K562 (cell line): ENCODE measurements around the gene MANEAL. TPM values are rescaled to one million over a fixed set of nuclear protein-coding genes. Genes with fewer than 3 reads are reported as not detected.

ENCODE experiments used
- CAMTA2 ChIP-seq: fragments of 250-450 bp; sonication (Bioruptor Pico); conservative IDR thresholded peaks from 2 replicates; pipeline ENCODE4 v1.5.1; 2022
- GMEB1 ChIP-seq: fragments of 250-450 bp; sonication (Bioruptor Pico); IDR thresholded peaks from 2 replicates; pipeline ENCODE4 v1.4.0; 2020; ENCODE audit warnings: mild to moderate bottlenecking
- HDAC2 ChIP-seq: fragments of 450-650 bp; IDR thresholded peaks from 2 replicates; pipeline ENCODE4 v1.6.1; 2016; ENCODE audit warnings: mild to moderate bottlenecking
- HMGXB4 ChIP-seq: sonication (generic); formaldehyde crosslinking; IDR thresholded peaks from 2 replicates; pipeline ENCODE4 v1.8.1; 2023; ENCODE audit warnings: mild to moderate bottlenecking, missing genetic modification reagents
- KAT2B ChIP-seq: IDR thresholded peaks from one replicate; pipeline ENCODE4 v1.6.1; 2012; ENCODE audit warnings: low read depth, mild to moderate bottlenecking, control low read depth, inconsistent platforms, low read length, moderate library complexity
- MEF2A ChIP-seq: IDR thresholded peaks from 2 replicates; pipeline ENCODE4 v1.6.1; 2011; ENCODE audit warnings: low read depth, mild to moderate bottlenecking, low read length, moderate library complexity; ENCODE audit not compliant: control insufficient read depth
- MYC ChIP-seq, 2 experiments: fragments of 250-450 bp in 1 of 2; sonication (Bioruptor Pico) in 1 of 2; IDR thresholded peaks; 2 replicates each; pipeline versions ENCODE4 v1.5.1 to v1.6.1; 2012 to 2021; ENCODE audit warnings: low read depth in 2 of 2, borderline replicate concordance in 1 of 2, improper control_type of control experiment in 1 of 2, low read length in 1 of 2, mild to moderate bottlenecking in 1 of 2, moderate library complexity in 1 of 2
- MYNN ChIP-seq, 2 experiments: sonication (generic); formaldehyde crosslinking in 1 of 2; IDR thresholded peaks; 2 replicates each; pipeline versions ENCODE4 v1.5.0 to v1.6.1; 2016 to 2020; ENCODE audit warnings: antibody characterized with exemption in 1 of 2, missing genetic modification reagents in 1 of 2
- NR2C2 ChIP-seq, 2 experiments: fragments of 200-800 bp in 1 of 2; sonication (Bioruptor generic) in 1 of 2; sonication (generic) in 1 of 2; formaldehyde crosslinking in 1 of 2; IDR thresholded peaks; 2 replicates each; pipeline versions ENCODE4 v1.6.1 to v1.8.0; 2016 to 2022; ENCODE audit warnings: mild to moderate bottlenecking in 1 of 2, missing compliant biosample characterization in 1 of 2, missing genetic modification characterization in 1 of 2, missing genetic modification reagents in 1 of 2
- PML ChIP-seq: IDR thresholded peaks from 2 replicates; pipeline ENCODE4 v1.6.1; 2012; ENCODE audit warnings: low read length, inconsistent platforms
- POLR2AphosphoS2 ChIP-seq: IDR thresholded peaks from 2 replicates; pipeline ENCODE4 v1.6.1; 2012; ENCODE audit warnings: low read length, improper control_type of control experiment
- PYGO2 ChIP-seq: fragments of 450-650 bp; IDR thresholded peaks from 2 replicates; pipeline ENCODE4 v1.6.1; 2016; ENCODE audit warnings: mild to moderate bottlenecking, missing genetic modification characterization, moderate library complexity, missing compliant biosample characterization
- SP1 ChIP-seq: sonication (generic); formaldehyde crosslinking; IDR thresholded peaks from 2 replicates; pipeline ENCODE4 v1.8.1; 2022; ENCODE audit warnings: mild to moderate bottlenecking, missing genetic modification reagents
- ZBTB2 ChIP-seq: fragments of 450-650 bp; IDR thresholded peaks from 2 replicates; pipeline ENCODE4 v1.6.1; 2016; ENCODE audit warnings: antibody characterized with exemption
- ZBTB26 ChIP-seq: fragments of 450-650 bp; formaldehyde crosslinking; IDR thresholded peaks from 2 replicates; pipeline ENCODE4 v1.4.0; 2022; ENCODE audit warnings: missing genetic modification characterization
- ZNF354B ChIP-seq: fragments of 250-450 bp; sonication (Bioruptor Pico); IDR thresholded peaks from 2 replicates; pipeline ENCODE4 v1.4.0; 2020
- ZNF507 ChIP-seq: conservative IDR thresholded peaks from 2 replicates; pipeline ENCODE4 v1.6.1; 2017; ENCODE audit warnings: missing genetic modification characterization, missing compliant biosample characterization
- polyA plus RNA-seq, 8 experiments: library from polyadenylated mRNA; depleted of rRNA in 4 of 8; stranded (reverse) in 5 of 8; unstranded in 3 of 8; fragments of >200 nt; fragmentation: Nextera tagmentation in 2 of 8; fragmentation: Illumina TruSeq in 1 of 8; extraction: Ambion mirVana in 2 of 8; extraction: Trizol in 1 of 8; gene quantifications; 2 replicates each; pipeline versions ENCODE4 v1.2.1 to v1.2.3, GENCODE V29; 2011 to 2014; ENCODE audit warnings: inconsistent platforms in 1 of 8, missing spikeins in 1 of 8
- total RNA-seq, 7 experiments: library from RNA; depleted of rRNA in 6 of 7; stranded (reverse); fragments of >200 nt in 6 of 7; fragmentation: Illumina TruSeq in 2 of 7; extraction: Trizol in 2 of 7; gene quantifications; 2 replicates each; pipeline versions ENCODE4 v1.2.1 to v1.2.3, GENCODE V29; 2011 to 2021; ENCODE audit warnings: low replicate concordance in 1 of 7

Gene MANEAL
- total and polyA plus RNA-seq, 9 of the 15 experiments (the other 6 are each of a cell fraction or from before 2014, with no cell fraction given), result 0.37 to 3.2 (median 1.2) TPM

- TF ChIP-seq ZBTB26 (CRISPR knock-in tag) (no peak), HDAC2 (peak; percentile 64; the same call in 1 of the 2 replicates), PYGO2 (tag) (no peak), MYC (IDR thresholded peaks at IDR 0.05; ENCODE audit: low read depth, low read length) (no peak), MYC (CRISPR knock-in tag; IDR thresholded peaks at IDR 0.05; ENCODE audit: borderline replicate concordance, low read depth) (no peak), ZBTB2 (no peak), CAMTA2 (CRISPR knock-in tag) (no peak), ZNF507 (tag) (no peak), PML (no peak), GMEB1 (CRISPR knock-in tag) (no peak), MEF2A (no peak), KAT2B (no peak), NR2C2 (CRISPR knock-in tag; IDR thresholded peaks at IDR 0.05) (peak; percentile 72; the same call in 1 of the 2 replicates), NR2C2 (tag; IDR thresholded peaks at IDR 0.05) (peak; percentile 40; the same call in 1 of the 2 replicates), MYNN (IDR thresholded peaks at IDR 0.05) (no peak), MYNN (CRISPR knock-in tag; IDR thresholded peaks at IDR 0.05) (peak; percentile 64; the same call in 1 of the 2 replicates), ZNF354B (CRISPR knock-in tag) (no peak), HMGXB4 (CRISPR knock-in tag) (peak; percentile 60; the same call in 1 of the 2 replicates), POLR2AphosphoS2 (no peak), SP1 (CRISPR knock-in tag) (no peak)
Observed at GRCh38 chr1:37795340-37796125, 1.9 kb downstream of the MANEAL start (continued).
